KMS-11 (cell line): ENCODE results near the gene TTF2.

Source experiments
- H2AFZ ChIP-seq: fragments of 200-600 bp; sonication (generic); 2 replicates; pipeline ENCODE4 v1.6.1; 2016; ENCODE audit warnings: antibody characterized with exemption, mixed run types, low read depth
- H3K27ac ChIP-seq: fragments of 200-600 bp; sonication (generic); 2 replicates; pipeline ENCODE4 v1.6.1; 2016; ENCODE audit warnings: mild to moderate bottlenecking, mixed run types
- H3K27me3 ChIP-seq: fragments of 200-600 bp; sonication (generic); 2 replicates; pipeline ENCODE4 v1.6.1; 2017; ENCODE audit warnings: mild to moderate bottlenecking, low read depth, mixed run types, moderate library complexity; ENCODE audit not compliant: insufficient read depth
- H3K36me3 ChIP-seq: fragments of 200-600 bp; sonication (generic); 2 replicates; pipeline ENCODE4 v1.6.1; 2017; ENCODE audit warnings: mild to moderate bottlenecking, mixed run types; ENCODE audit not compliant: insufficient read depth
- H3K4me1 ChIP-seq: fragments of 200-600 bp; sonication (generic); 2 replicates; pipeline ENCODE4 v1.6.1; 2016; ENCODE audit warnings: mild to moderate bottlenecking, low read depth, mixed run types; ENCODE audit not compliant: poor library complexity, severe bottlenecking
- H3K4me2 ChIP-seq: fragments of 200-600 bp; sonication (generic); 2 replicates; pipeline ENCODE4 v1.7.0; 2016; ENCODE audit warnings: mild to moderate bottlenecking, mixed run types
- H3K4me3 ChIP-seq: fragments of 200-600 bp; sonication (generic); IDR thresholded peaks from 2 replicates; pipeline ENCODE4 v1.6.1; 2017; ENCODE audit warnings: low read depth, low read length, mixed read lengths; ENCODE audit not compliant: insufficient read depth
- H3K79me2 ChIP-seq: fragments of 200-600 bp; sonication (generic); 2 replicates; pipeline ENCODE4 v1.6.1; 2016; ENCODE audit warnings: low read depth, mixed run types; ENCODE audit not compliant: insufficient read depth
- H3K9ac ChIP-seq: fragments of 200-600 bp; sonication (generic); 2 replicates; pipeline ENCODE4 v1.6.1; 2016; ENCODE audit warnings: mild to moderate bottlenecking, mixed run types
- H4K20me1 ChIP-seq: fragments of 200-600 bp; sonication (generic); 2 replicates; pipeline ENCODE4 v1.6.1; 2016; ENCODE audit warnings: mild to moderate bottlenecking, mixed run types; ENCODE audit not compliant: insufficient read depth
- CTCF ChIP-seq: fragments of 200-600 bp; sonication (generic); conservative IDR thresholded peaks from 2 replicates; pipeline ENCODE4 v1.6.1; 2017; ENCODE audit warnings: low read depth, mild to moderate bottlenecking, antibody characterized with exemption, low read length, moderate library complexity, mixed read lengths

TTF2 gene

GRCh38 chr1:117114877-117115276 lies 54.8 kb downstream of the TTF2 start:
- Histone ChIP-seq H2AFZ (no peak overlapping the region), H3K36me3 (no peaks in the 10 kb centered on the region), H3K4me2 (no peak overlapping the region), H3K4me3 (no peak overlapping the region), H4K20me1 (no peaks in the 10 kb centered on the region), H3K4me1 (no peaks in the 10 kb centered on the region), H3K79me2 (no peaks in the 10 kb centered on the region), H3K27me3 (no peaks in the 10 kb centered on the region), H3K27ac (no peak overlapping the region), H3K9ac (no peak overlapping the region)
- TF ChIP-seq CTCF: no peak

DNA sequence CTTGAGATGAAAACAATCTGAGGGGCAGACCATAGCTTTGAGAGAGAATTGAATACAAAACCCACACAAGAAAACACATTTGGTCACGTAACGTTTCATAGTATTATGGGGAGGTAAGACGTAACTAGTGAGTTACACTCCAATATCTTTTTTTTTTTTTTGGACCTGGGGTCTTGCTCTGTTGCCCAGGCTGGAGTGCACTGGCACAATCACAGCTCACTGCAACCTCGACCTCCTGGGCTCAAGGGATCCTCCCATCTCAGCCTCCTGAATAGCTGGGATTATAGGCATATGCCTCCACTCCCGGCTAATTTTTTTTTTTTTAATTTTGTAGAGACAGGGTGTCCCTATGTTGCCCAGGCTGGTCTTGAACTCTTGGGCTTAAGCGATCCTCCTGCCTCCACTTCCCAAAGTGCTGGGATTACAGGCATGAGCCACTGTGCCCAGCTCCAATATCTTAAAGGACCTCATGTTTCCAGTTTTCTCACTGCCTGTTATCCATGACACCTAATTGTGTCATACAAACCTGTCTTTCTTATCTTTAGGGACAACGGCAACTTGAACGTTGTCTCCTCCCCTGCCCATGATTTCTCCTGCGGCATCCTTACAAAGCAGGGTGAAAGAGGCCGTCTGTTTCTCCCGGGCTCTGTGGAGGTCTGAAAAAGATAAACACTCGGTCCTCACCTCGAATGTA lies 56.1 kb downstream of the TTF2 start:
- H3K27me3 ChIP-seq: no peaks in the 10 kb centered on the region
- no peak overlapping the region for H3K4me2 ChIP-seq
- H4K20me1 ChIP-seq: no peaks in the 10 kb centered on the region
- H3K9ac ChIP-seq: no peak overlapping the region
- no peak overlapping the region for H3K27ac ChIP-seq
- H3K4me1 ChIP-seq: no peaks in the 10 kb centered on the region
- H3K79me2 ChIP-seq: no peaks in the 10 kb centered on the region
- H2AFZ ChIP-seq: no peak overlapping the region
- H3K36me3 ChIP-seq: no peaks in the 10 kb centered on the region
- no peak overlapping the region for H3K4me3 ChIP-seq
- no peak for TF ChIP-seq CTCF

GRCh38 chr1:117116784-117117130 lies 56.6 kb downstream of the TTF2 start:
- H3K27ac ChIP-seq: no peak overlapping the region
- H3K9ac ChIP-seq: no peak overlapping the region
- no peak overlapping the region for H3K4me2 ChIP-seq
- no peaks in the 10 kb centered on the region for H3K36me3 ChIP-seq
- no peak overlapping the region for H2AFZ ChIP-seq
- H3K4me3 ChIP-seq: no peak overlapping the region
- TF ChIP-seq CTCF: no peak
- H3K4me1 ChIP-seq: no peaks in the 10 kb centered on the region
- H3K79me2 ChIP-seq: no peaks in the 10 kb centered on the region
- H4K20me1 ChIP-seq: no peaks in the 10 kb centered on the region
- H3K27me3 ChIP-seq: no peaks in the 10 kb centered on the region

GRCh38 chr1:117117697-117118096 lies 57.6 kb downstream of the TTF2 start:
- H3K4me2 ChIP-seq: no peak overlapping the region
- H3K36me3 ChIP-seq: no peaks in the 10 kb centered on the region
- H4K20me1 ChIP-seq: no peaks in the 10 kb centered on the region
- H3K27me3 ChIP-seq: no peaks in the 10 kb centered on the region
- H3K9ac ChIP-seq: no peak overlapping the region
- H3K27ac ChIP-seq: no peak overlapping the region
- no peak overlapping the region for H2AFZ ChIP-seq
- no peaks in the 10 kb centered on the region for H3K4me1 ChIP-seq
- H3K4me3 ChIP-seq: no peak overlapping the region
- TF ChIP-seq CTCF: no peak
- H3K79me2 ChIP-seq: no peaks in the 10 kb centered on the region
